ENCODE data around the gene MYB. TPM values are rescaled to one million over a fixed set of nuclear protein-coding genes. Genes with fewer than 3 reads are reported as not detected.
A peak's percentile ranks its signal among the peaks of the same experiment; 100 is the strongest.

The MYB gene
- total and polyA plus RNA-seq, 2 of the 8 experiments (the other 6 are each of a cell fraction or from before 2014, with no cell fraction given): 4.0 to 7.6 TPM

DNA sequence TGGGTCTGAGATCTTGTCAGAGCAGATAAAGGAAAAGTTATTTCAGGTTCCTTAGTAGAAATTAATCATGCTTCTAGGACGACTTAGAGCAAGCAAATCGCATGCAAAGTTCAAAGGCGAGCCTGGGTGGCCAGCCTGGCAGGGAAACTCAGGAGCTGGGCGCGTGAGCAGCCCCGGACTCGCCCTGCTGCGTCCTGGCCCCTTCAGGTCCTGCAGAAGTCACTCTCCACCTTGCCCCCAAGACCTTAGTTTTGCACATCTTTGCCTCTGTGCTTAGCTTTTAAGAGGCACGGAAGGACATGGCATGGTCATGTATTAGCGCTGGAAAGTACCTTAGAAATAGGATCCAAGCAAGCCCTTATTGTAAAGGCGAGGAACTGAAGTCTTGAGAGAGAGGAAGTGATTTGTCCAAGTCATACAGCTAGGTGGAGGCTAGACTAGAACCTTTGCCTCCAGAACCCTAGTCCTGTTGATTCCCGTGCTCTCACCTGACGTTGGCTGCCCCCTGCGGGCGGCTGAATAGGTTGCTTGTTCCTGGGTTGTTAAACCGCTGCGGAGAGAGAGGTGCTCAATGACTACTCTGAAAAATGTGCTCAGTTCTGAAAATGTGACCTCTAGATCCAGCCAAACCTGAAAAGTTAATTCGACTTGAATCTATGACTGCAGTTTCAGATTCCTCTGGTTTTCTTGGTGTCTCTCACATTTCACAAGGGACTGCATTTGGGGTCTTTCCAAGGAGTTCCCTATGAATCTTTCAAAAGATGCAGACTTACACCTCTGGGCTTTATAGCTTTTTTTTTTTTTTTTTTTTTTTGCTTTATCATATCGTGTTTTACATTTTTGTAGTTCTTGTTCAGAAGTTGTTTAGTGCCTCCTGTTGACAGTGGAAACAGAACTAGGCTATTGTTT, 2.7 kb downstream of the MYB start:
- peaks cover 0 to 1% of the 10 kb centered on the region in 2 experiments for H4K20me1 ChIP-seq (replicated peaks in 1 of 2; ENCODE audit: control insufficient read depth in 1 of 2, insufficient read depth in 2 of 2, low read length in 2 of 2)
- H3K79me1 ChIP-seq (ENCODE audit: low read depth, low read length): peaks cover 2% of the 10 kb centered on the region; the same call in 1 of the 2 replicates
- no peaks in the 10 kb centered on the region for H3K9me3 ChIP-seq (ENCODE audit: insufficient read depth in 2 of 2, low read depth in 1 of 2, low read length in 1 of 2)
- peak overlapping the region in 2 of 4 experiments; percentile 8 to 51; a peak in 1 of 7 replicates for H3K9ac ChIP-seq (replicated peaks in 1 of 4; ENCODE audit: extremely low read depth in 1 of 4, low read depth in 3 of 4, low read length in 3 of 4)
- peak overlapping the region; percentile 32 for H4K5ac ChIP-seq (ENCODE audit: insufficient read length, low read depth, low read length)
- peak overlapping the region; percentile 89 to 93 for H3K4me2 ChIP-seq (ENCODE audit: insufficient read depth in 1 of 2, low read depth in 2 of 2, low read length in 2 of 2)
- peaks cover 0 to 26% (median 18%) of the 10 kb centered on the region in 4 experiments; a peak in 6 of 7 replicates for H3K27me3 ChIP-seq (replicated peaks in 1 of 4; ENCODE audit: control insufficient read depth in 3 of 4, extremely low read depth in 1 of 4, insufficient read depth in 3 of 4, low read length in 3 of 4)
- peaks cover 0 to 13% (median 4%) of the 10 kb centered on the region in 4 experiments; a peak in 5 of 8 replicates for H3K36me3 ChIP-seq (ENCODE audit: control insufficient read depth in 2 of 4, insufficient read depth in 4 of 4, low read length in 3 of 4)
- no peak overlapping the region for H3K23ac ChIP-seq (ENCODE audit: insufficient read length)
- peak overlapping the region; percentile 63; the same call in 1 of the 2 replicates for H3K18ac ChIP-seq (ENCODE audit: extremely low read depth, low read length)
- H3K4ac ChIP-seq (replicated peaks; ENCODE audit: insufficient read length, low read depth, low read length): no peak overlapping the region
- no peak overlapping the region for H2AK5ac ChIP-seq (ENCODE audit: low read depth, low read length)
- H2BK15ac ChIP-seq (ENCODE audit: low read length): no peak overlapping the region
- peak overlapping the region; percentile 62 to 86 (median 76) for H3K4me3 ChIP-seq (ENCODE audit: extremely low read depth in 1 of 4, insufficient read depth in 2 of 4, low read depth in 3 of 4, low read length in 4 of 4)
- ChIA-PET CTCF (ENCODE audit: partially characterized antibody) (interaction anchor here (0.6 to 2.2 kb wide), 18 partner anchors 9 to 203 kb away, joined by 3 to 11 read pairs (median 4); no protein-coding TSS in a partner anchor), POLR2A (ENCODE audit: partially characterized antibody) (interaction anchor here (1.0 kb wide), 1 partner anchor 1106 kb away, joined by 4 read pairs; the partner anchor contains the start of gene BCLAF1)
- H3K56ac ChIP-seq (replicated peaks; ENCODE audit: insufficient read length, low read depth, low read length): no peak overlapping the region
- DNase-seq (ENCODE audit: low read depth in 1 of 2, low spot score in 2 of 2) (peak in 1 of 2 experiments; percentile 79), FAIRE-seq (peak; percentile 80)
- peaks cover 0 to 16% of the 10 kb centered on the region in 2 experiments; a peak in 2 of 4 replicates for H3K79me2 ChIP-seq (ENCODE audit: control insufficient read depth in 1 of 2, insufficient read depth in 2 of 2, low read length in 2 of 2)
- no peak overlapping the region for H2BK5ac ChIP-seq (ENCODE audit: low read depth, low read length)
- no peak overlapping the region for H4K91ac ChIP-seq (replicated peaks; ENCODE audit: insufficient read length, low read length)
- peaks cover 26% of the 10 kb centered on the region for H3K23me2 ChIP-seq (ENCODE audit: low read depth, low read length)
- no peak overlapping the region for H2BK12ac ChIP-seq (ENCODE audit: low read depth, low read length)
- H2BK120ac ChIP-seq (replicated peaks; ENCODE audit: low read depth, low read length): no peak overlapping the region
- peaks cover 0 to 7% (median 2%) of the 10 kb centered on the region in 4 experiments; a peak in 2 of 7 replicates for H3K4me1 ChIP-seq (replicated peaks in 1 of 4; ENCODE audit: control insufficient read depth in 3 of 4, insufficient read depth in 4 of 4, low read length in 3 of 4)
- 5% methylated on average over 19 of the region's 19 CpGs; no CpG with 5 or more reads in 1 of the 2 experiments for WGBS, 2 experiments (ENCODE audit: extremely low coverage in 1 of 2, insufficient coverage in 1 of 2, insufficient read length in 1 of 2, insufficient replicate concordance in 2 of 2, low coverage in 1 of 2, low lambda C conversion rate in 2 of 2, missing lambda C conversion rate in 1 of 2)
- H2AFZ ChIP-seq (ENCODE audit: low read length): 0 out of 2 replicates have a peak overlapping the region, but pooled peaks have one; percentile 46
- H3K27ac ChIP-seq (ENCODE audit: low read depth, low read length): no peak overlapping the region
- H3K14ac ChIP-seq (ENCODE audit: insufficient read length): no peak overlapping the region
- TF ChIP-seq RAD21 (IDR thresholded peaks at IDR 0.05 in 1 of 2, conservative IDR thresholded peaks at IDR 0.05 in 1 of 2; ENCODE audit: low read depth in 2 of 2, low read length in 2 of 2): peak; percentile 70 to 81
- no peak for TF ChIP-seq RXRA (IDR thresholded peaks at IDR 0.05; ENCODE audit: insufficient read depth, low read depth, low read length)
- peak; percentile 20; the same call in 1 of the 2 replicates for TF ChIP-seq KDM1A (IDR thresholded peaks at IDR 0.05; ENCODE audit: borderline replicate concordance, low read length)
- TF ChIP-seq YY1 (IDR thresholded peaks at IDR 0.05; ENCODE audit: low read depth, low read length): 0 out of 2 replicates have a peak, but pooled peaks have one; percentile 34
- TF ChIP-seq KDM5A (IDR thresholded peaks at IDR 0.05; ENCODE audit: low read length): no peak
- TF ChIP-seq CTCF (IDR thresholded peaks at IDR 0.05; ENCODE audit: control extremely low read depth in 1 of 3, insufficient read depth in 1 of 3, low read depth in 1 of 3, low read length in 3 of 3): peak; percentile 72 to 86 (median 85)
- no peak overlapping the region for H2BK20ac ChIP-seq (ENCODE audit: low read length)
- no peak overlapping the region for H4K8ac ChIP-seq (ENCODE audit: extremely low read depth, insufficient read depth, low read length)

All from H1 (cell line).